ENCODE data around the gene HECW1.
A peak's percentile ranks its signal among the peaks of the same experiment; 100 is the strongest.

The HECW1 gene

DNA sequence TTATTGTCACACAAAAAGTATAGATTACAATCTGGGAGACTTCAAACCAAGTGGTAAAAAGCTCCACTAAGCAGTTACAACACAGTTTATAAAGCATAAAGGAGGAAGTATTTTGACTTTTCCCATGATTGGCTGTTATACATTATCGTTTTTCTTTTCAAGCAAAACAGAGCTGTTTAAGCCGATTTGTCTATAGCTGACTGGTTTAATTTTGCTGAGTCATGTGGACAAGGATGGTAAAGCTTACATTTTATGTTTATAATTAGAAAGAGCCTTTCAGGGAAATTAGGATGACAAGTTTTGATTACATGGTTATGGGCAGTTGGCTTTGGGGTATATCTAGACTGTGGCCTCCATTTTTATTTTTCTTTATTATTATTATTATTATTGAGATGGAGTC is 318.0 kb downstream of the HECW1 start:
- TF ChIP-seq, protein P1, sequence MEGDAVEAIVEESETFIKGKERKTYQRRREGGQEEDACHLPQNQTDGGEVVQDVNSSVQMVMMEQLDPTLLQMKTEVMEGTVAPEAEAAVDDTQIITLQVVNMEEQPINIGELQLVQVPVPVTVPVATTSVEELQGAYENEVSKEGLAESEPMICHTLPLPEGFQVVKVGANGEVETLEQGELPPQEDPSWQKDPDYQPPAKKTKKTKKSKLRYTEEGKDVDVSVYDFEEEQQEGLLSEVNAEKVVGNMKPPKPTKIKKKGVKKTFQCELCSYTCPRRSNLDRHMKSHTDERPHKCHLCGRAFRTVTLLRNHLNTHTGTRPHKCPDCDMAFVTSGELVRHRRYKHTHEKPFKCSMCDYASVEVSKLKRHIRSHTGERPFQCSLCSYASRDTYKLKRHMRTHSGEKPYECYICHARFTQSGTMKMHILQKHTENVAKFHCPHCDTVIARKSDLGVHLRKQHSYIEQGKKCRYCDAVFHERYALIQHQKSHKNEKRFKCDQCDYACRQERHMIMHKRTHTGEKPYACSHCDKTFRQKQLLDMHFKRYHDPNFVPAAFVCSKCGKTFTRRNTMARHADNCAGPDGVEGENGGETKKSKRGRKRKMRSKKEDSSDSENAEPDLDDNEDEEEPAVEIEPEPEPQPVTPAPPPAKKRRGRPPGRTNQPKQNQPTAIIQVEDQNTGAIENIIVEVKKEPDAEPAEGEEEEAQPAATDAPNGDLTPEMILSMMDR (IDR thresholded peaks at IDR 0.05; ENCODE audit: low read depth, low read length) = no peak
- DNase-seq (ENCODE audit: extremely low read depth, low read depth) = no peak

DNA sequence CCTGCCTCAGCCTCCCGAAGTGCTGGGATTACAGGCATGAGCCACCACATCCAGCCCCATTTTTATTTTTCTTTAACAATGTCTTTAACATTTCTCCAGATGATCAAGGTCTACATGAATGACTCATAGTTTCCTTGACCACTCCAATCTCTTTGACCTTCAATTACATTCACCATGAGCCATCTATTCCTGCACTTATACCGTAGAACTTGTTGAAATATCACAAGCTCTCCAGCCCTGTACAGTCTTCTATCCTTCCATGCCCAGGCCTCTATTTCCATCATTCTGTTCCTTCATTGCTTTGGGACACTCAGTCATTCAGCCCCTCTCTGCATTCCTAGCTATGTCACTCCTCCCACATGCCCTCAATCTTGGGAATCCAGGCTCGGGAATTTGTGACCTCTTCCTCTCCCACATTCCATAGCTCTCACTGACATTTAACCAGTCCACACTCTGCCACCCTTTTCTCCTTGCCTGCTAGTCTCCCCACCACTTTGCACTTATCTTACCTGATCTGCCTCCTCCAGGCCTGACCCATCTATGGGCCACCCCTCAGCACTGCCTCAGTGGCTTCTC is 318.7 kb downstream of the HECW1 start:
- TF ChIP-seq, protein P1 (IDR thresholded peaks at IDR 0.05; ENCODE audit: low read depth, low read length) = no peak
- no peak for DNase-seq (ENCODE audit: extremely low read depth, low read depth)

DNA sequence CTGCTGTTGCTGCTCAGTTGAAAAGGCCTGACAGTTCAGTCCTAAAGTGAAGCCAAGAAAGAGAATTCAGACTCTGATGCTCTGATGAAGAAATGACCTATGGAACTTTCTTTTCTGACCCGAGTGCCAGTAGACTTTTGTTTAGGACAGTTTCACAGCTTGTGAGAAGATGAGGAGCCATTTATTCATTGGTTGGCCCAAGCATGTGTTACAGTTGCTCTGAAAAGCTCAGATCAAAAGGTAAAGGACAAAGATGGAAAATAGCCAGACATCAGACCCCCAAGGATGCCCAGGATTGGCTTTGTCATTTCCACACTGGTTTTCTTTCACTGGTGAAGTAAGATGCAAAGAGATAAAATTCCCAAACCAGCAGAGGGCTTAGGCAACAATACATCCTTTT is 321.2 kb downstream of the HECW1 start:
- TF ChIP-seq, protein P1 (IDR thresholded peaks at IDR 0.05; ENCODE audit: low read depth, low read length) = no peak
- no peak for DNase-seq (ENCODE audit: extremely low read depth, low read depth)

DNA sequence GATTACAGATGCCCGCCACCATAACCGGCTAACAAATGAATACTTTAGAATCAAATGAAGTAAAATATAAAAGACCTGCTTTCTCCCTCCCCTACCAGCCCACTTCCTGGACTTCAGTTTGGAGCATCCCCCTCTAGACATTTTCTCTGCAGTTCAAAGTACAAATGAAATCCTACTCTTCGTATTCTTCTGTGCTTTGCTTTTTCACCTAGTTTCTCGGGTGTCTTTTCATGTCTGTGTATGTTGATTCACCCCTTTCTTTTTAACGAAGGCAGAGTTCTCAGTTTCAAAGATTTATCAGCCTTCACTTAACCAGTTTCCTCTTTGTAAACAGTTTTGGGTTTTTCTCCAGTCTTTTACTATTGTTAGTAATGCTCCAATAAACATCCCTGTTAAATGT is 324.6 kb downstream of the HECW1 start:
- DNase-seq (ENCODE audit: extremely low read depth, low read depth) = no peak
- TF ChIP-seq, protein P1 (IDR thresholded peaks at IDR 0.05; ENCODE audit: low read depth, low read length) = no peak

DNA sequence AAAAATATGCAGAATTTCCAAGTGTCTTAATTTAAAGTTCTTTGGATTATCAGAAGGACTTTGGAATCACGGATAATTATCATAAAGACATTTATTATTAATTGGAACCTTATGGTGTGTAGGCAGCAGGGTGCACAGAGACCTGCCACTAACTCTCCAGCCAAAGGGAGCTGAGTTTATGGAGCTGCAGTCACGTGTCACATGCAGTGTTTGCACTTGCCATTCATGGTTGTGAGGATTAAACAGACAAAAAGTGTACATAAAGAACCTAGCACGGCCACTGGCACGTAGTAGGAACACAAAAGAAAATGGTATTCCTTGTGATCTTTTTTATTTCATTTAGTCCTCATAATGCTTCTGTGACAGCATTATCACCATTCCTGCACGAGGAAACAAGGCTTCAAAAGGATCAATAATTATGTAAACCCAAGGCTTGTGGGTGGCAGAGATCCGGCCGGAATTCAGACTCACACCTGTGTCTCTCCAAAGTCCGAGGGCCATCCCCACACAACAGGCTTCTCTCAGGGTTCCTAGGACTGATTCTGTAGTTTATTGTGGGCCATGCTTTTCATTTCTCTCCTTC is 326.5 kb downstream of the HECW1 start:
- DNase-seq (ENCODE audit: extremely low read depth, low read depth) = no peak
- TF ChIP-seq, protein P1 (IDR thresholded peaks at IDR 0.05; ENCODE audit: low read depth, low read length) = no peak

DNA sequence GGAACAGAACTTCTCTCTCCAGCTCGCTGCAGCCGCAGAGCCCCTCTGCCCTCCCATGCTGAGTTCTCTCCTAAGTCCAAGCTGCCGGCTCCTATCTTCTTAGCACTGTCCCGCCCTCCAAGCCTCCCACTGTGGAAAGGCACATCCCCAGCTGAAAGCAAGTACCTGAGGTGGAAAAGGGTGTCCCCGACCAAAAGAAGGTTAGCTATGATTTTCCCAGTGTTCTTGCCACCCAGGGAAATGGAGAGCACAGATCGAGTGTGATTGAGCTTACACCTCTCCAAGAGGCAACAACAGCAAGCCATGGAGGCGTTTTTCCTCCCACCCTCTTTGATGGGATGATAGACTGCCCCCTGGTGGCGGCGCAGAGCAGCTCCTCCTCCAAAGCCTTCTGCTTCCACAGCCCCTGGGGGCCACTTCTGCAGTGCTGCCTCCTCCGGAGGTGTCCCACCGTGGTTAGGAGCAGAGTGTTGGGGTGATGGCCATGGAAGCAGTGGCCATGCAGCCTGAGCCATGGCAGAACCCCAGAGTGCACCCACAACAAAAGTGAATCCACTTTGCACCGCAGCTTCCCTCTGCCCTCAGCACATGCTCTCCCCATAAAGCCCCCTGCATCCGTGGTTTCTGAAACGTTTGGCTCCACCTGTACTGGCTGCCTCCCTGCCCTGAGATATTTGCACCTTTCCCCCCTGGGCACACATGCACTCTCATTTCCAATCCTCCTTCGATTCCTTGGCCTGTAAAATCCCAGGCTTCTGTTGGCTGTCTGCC is 327.4 kb downstream of the HECW1 start:
- TF ChIP-seq, protein P1 (IDR thresholded peaks at IDR 0.05; ENCODE audit: low read depth, low read length) = peak; percentile 79
- DNase-seq (ENCODE audit: extremely low read depth, low read depth) = no peak

All from AG09319 (cell line).